GM21717 (cell line): Measurements from ENCODE around the gene NPAS2.

Experiments
- ATAC-seq: cut with Tn5 transposase; IDR thresholded peaks from one replicate; pipeline ENCODE4 v1.9.1; 2021; ENCODE audit warnings: mild to moderate bottlenecking, moderate library complexity; ENCODE audit not compliant: unreplicated experiment

NPAS2 gene

GRCh38 chr2:100820523-100821254, 750 bp downstream of the NPAS2 start:
- no peak for ATAC-seq

GRCh38 chr2:100821255-100821910, 1.4 kb downstream of the NPAS2 start:
- ATAC-seq: no peak

GRCh38 chr2:100821911-100822265, 1.9 kb downstream of the NPAS2 start:
- no peak for ATAC-seq

- no peak for ATAC-seq
Observed at GRCh38 chr2:100822587-100823248, 2.8 kb downstream of the NPAS2 start.

- ATAC-seq: no peak
Observed at GRCh38 chr2:100823665-100824438, 3.9 kb downstream of the NPAS2 start.

- no peak for ATAC-seq
Observed at GRCh38 chr2:100824842-100825241, 4.9 kb downstream of the NPAS2 start.

- ATAC-seq: no peak
Observed at GRCh38 chr2:100826494-100826893, 6.6 kb downstream of the NPAS2 start.

GRCh38 chr2:100831158-100831750, 11.3 kb downstream of the NPAS2 start:
- ATAC-seq: no peak

GRCh38 chr2:100831831-100832230, 11.9 kb downstream of the NPAS2 start:
- ATAC-seq: no peak

GRCh38 chr2:100832885-100833284, 12.9 kb downstream of the NPAS2 start:
- ATAC-seq: no peak

GRCh38 chr2:100833331-100833730, 13.4 kb downstream of the NPAS2 start:
- ATAC-seq: no peak

GRCh38 chr2:100834221-100834620, 14.3 kb downstream of the NPAS2 start:
- no peak for ATAC-seq

- no peak for ATAC-seq
Observed at GRCh38 chr2:100835006-100835659, 15.2 kb downstream of the NPAS2 start.

- ATAC-seq: no peak
Observed at GRCh38 chr2:100840519-100840918, 20.6 kb downstream of the NPAS2 start.

GRCh38 chr2:100842241-100842922, 22.4 kb downstream of the NPAS2 start:
- ATAC-seq: no peak

GRCh38 chr2:100844514-100844913, 24.6 kb downstream of the NPAS2 start:
- no peak for ATAC-seq

GRCh38 chr2:100845141-100845991, 25.4 kb downstream of the NPAS2 start:
- no peak for ATAC-seq

- no peak for ATAC-seq
Observed at GRCh38 chr2:100846716-100847115, 26.8 kb downstream of the NPAS2 start.

GRCh38 chr2:100852447-100852846, 32.5 kb downstream of the NPAS2 start:
- ATAC-seq: no peak
